DND-41 (cell line): ENCODE measurements around the gene SEMA4B.
"Not testable (repeated sequence)": the region's sequence is repeated elsewhere in the genome, so short reads cannot be mapped to it uniquely, and the experiment has no call there.

Experiments
- ATAC-seq: fragments of 200-7000 bp; cut with Tn5 transposase; 3 replicates; pipeline ENCODE4 v1.9.1; 2021; ENCODE audit warnings: low read depth; ENCODE audit not compliant: insufficient read depth
- DNase-seq: peaks from one replicate; pipeline ENCODE4 v3.0.0-alpha.2; 2020
- H2AFZ ChIP-seq: 2 replicates; pipeline ENCODE4 v1.6.0; 2012; ENCODE audit warnings: low read depth, low read length
- H3K27ac ChIP-seq: 2 replicates; pipeline ENCODE4 v1.5.1; 2012; ENCODE audit warnings: low read length, inconsistent platforms
- H3K27me3 ChIP-seq: fragments of 200-600 bp; sonication (generic); 2 replicates; pipeline ENCODE4 v1.6.0; 2012; ENCODE audit warnings: low read length, mild to moderate bottlenecking, inconsistent platforms; ENCODE audit not compliant: insufficient read depth, poor library complexity
- H3K36me3 ChIP-seq: 2 replicates; pipeline ENCODE4 v1.5.1; 2012; ENCODE audit warnings: low read length, inconsistent platforms; ENCODE audit not compliant: insufficient read depth
- H3K4me1 ChIP-seq: 2 replicates; pipeline ENCODE4 v1.5.1; 2012; ENCODE audit warnings: mild to moderate bottlenecking, low read length; ENCODE audit not compliant: insufficient read depth
- H3K4me2 ChIP-seq: 2 replicates; pipeline ENCODE4 v1.6.0; 2012; ENCODE audit warnings: mild to moderate bottlenecking, moderate library complexity, low read length, inconsistent platforms; ENCODE audit not compliant: insufficient read depth
- H3K4me3 ChIP-seq, 2 experiments: fragments of 200-600 bp in 1 of 2; shearing (Covaris generic) in 1 of 2; 2 replicates each; pipeline ENCODE4 v1.5.1; 2012 to 2016; ENCODE audit warnings: inconsistent platforms in 2 of 2, low read length in 2 of 2, mild to moderate bottlenecking in 2 of 2, low read depth in 1 of 2, moderate library complexity in 1 of 2
- H3K79me2 ChIP-seq: 2 replicates; pipeline ENCODE4 v1.6.0; 2012; ENCODE audit warnings: low read length, inconsistent platforms; ENCODE audit not compliant: insufficient read depth
- H3K9ac ChIP-seq: 2 replicates; pipeline ENCODE4 v1.6.0; 2012; ENCODE audit warnings: low read depth, mild to moderate bottlenecking, inconsistent platforms, low read length, moderate library complexity
- H3K9me3 ChIP-seq: 2 replicates; pipeline ENCODE4 v1.5.1; 2012; ENCODE audit warnings: low read length, moderate library complexity, mild to moderate bottlenecking, inconsistent platforms; ENCODE audit not compliant: insufficient read depth, severe bottlenecking
- H4K20me1 ChIP-seq: 2 replicates; pipeline ENCODE4 v1.6.0; 2012; ENCODE audit warnings: low read length; ENCODE audit not compliant: insufficient read depth
- EZH2 ChIP-seq: IDR thresholded peaks from 3 replicates; pipeline ENCODE4 v1.6.1; 2012; ENCODE audit warnings: borderline replicate concordance, low read depth, mild to moderate bottlenecking, moderate library complexity, low read length, inconsistent platforms; ENCODE audit not compliant: severe bottlenecking
- TF ChIP-seq, protein P1 (sequence below): IDR thresholded peaks from 2 replicates; pipeline ENCODE4 v1.5.1; 2012; ENCODE audit warnings: borderline replicate concordance, low read length, moderate library complexity, mild to moderate bottlenecking; ENCODE audit not compliant: poor library complexity, severe bottlenecking; ENCODE audit errors: extremely low read depth

Gene SEMA4B

DNA sequence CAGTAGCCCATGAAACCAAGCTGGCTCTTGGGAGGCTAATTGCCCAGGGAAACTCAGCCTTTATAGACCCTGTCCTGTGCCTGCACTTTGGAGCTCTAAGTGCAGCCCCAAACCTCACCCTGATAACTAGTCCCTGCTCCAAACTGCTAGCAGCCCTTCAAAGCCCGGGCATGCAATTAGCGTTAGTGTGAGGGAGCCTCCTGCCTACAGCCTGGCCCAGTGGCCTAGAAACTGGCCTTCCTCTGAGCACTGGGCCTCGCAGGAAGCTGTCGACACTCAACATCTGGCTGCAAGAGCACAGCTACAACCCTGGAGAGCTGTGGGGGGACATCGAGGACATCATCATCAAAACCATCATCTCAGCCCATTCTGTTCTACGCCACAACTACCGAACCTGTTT, 56.6 kb downstream of the SEMA4B start:
- ATAC-seq (no peak), DNase-seq (no peak)
- no peak overlapping the region for H3K9ac ChIP-seq
- no peaks in the 10 kb centered on the region for H3K36me3 ChIP-seq
- no peaks in the 10 kb centered on the region for H3K27me3 ChIP-seq
- H3K9me3 ChIP-seq = no peaks in the 10 kb centered on the region
- no peak overlapping the region for H2AFZ ChIP-seq
- H3K79me2 ChIP-seq = no peaks in the 10 kb centered on the region
- H3K27ac ChIP-seq = no peak overlapping the region
- H3K4me2 ChIP-seq = no peak overlapping the region
- H4K20me1 ChIP-seq = no peaks in the 10 kb centered on the region
- no peaks in the 10 kb centered on the region for H3K4me1 ChIP-seq
- no peak overlapping the region for H3K4me3 ChIP-seq
- no peak for TF ChIP-seq EZH2

DNA sequence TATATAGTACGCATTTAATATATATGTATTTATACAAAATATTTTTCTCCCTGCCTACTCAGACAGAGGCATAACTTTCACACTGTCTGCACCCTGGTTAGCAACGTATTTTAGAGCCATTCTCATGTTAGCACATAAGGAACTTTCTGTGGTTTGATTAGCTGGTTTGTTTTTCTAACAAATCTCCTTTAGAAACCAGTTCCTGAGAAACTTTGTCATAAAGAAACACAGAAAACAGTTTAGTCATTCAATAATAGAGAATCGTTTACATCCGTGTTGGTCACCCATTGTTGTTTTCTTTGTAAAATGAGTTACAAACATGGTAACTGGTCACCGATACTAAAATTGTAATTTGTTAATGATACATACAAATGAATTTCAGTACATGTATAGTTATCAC, 58.4 kb downstream of the SEMA4B start:
- Histone ChIP-seq H4K20me1 (no peaks in the 10 kb centered on the region), H2AFZ (no peak overlapping the region), H3K36me3 (no peaks in the 10 kb centered on the region), H3K4me2 (no peak overlapping the region), H3K4me1 (peaks cover 8% of the 10 kb centered on the region), H3K27ac (no peak overlapping the region), H3K79me2 (peaks cover 4% of the 10 kb centered on the region), H3K27me3 (no peaks in the 10 kb centered on the region), H3K4me3 (no peak overlapping the region), H3K9me3 (no peaks in the 10 kb centered on the region), H3K9ac (no peak overlapping the region)
- ATAC-seq = no peak
- TF ChIP-seq, protein P1, sequence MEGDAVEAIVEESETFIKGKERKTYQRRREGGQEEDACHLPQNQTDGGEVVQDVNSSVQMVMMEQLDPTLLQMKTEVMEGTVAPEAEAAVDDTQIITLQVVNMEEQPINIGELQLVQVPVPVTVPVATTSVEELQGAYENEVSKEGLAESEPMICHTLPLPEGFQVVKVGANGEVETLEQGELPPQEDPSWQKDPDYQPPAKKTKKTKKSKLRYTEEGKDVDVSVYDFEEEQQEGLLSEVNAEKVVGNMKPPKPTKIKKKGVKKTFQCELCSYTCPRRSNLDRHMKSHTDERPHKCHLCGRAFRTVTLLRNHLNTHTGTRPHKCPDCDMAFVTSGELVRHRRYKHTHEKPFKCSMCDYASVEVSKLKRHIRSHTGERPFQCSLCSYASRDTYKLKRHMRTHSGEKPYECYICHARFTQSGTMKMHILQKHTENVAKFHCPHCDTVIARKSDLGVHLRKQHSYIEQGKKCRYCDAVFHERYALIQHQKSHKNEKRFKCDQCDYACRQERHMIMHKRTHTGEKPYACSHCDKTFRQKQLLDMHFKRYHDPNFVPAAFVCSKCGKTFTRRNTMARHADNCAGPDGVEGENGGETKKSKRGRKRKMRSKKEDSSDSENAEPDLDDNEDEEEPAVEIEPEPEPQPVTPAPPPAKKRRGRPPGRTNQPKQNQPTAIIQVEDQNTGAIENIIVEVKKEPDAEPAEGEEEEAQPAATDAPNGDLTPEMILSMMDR = no peak
- no peak for TF ChIP-seq EZH2
- no peak for DNase-seq

DNA sequence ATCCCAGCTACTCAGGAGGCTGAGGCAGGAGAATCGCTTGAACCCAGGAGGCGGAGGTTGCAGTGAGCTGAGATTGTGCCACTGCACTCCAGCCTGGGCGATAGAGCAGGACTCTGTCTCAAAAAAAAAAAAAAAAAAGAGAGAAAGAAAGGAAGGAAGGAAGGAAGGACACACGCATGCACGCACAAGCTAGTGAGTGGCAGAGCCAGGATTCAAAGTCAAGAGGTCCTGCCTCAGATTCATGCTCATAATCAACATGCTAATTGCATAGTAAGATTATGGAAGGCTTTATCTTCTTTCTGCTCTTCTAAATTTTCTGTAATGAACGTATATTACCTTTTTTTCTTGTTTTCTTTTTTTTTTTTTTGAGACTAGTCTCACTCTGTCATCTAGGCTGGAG, 59.6 kb downstream of the SEMA4B start:
- H4K20me1 ChIP-seq, H3K9me3 ChIP-seq, H3K36me3 ChIP-seq, ATAC-seq, H2AFZ ChIP-seq, H3K27me3 ChIP-seq, DNase-seq, H3K9ac ChIP-seq, H3K27ac ChIP-seq, H3K4me2 ChIP-seq, H3K4me3 ChIP-seq: not testable (repeated sequence)
- H3K79me2 ChIP-seq = peaks cover 15% of the 10 kb centered on the region
- H3K4me1 ChIP-seq = peaks cover 12% of the 10 kb centered on the region

DNA sequence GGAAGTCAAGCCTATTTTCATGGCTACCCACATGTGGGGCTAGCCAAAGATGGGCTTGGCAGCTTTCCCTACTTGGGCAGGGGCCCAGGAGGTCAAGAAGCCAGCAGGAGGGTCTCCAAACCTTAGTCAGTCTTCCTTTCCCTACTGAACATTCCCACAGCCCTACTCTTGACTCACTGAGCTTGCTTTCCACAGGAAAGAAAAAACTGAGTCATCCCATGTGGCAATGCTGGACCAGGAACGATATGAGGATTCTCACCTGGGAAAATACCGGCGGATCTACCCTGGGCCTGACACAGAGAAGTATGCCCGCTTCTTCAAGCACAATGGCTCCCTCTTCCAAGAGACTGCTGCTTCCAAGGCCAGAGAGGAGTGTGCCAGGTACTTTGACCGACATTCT, 60.7 kb downstream of the SEMA4B start:
- Histone ChIP-seq H3K27ac (no peak overlapping the region), H4K20me1 (no peaks in the 10 kb centered on the region), H3K9me3 (no peaks in the 10 kb centered on the region), H3K79me2 (peaks cover 26% of the 10 kb centered on the region), H3K4me3 (no peak overlapping the region), H2AFZ (no peak overlapping the region), H3K36me3 (no peaks in the 10 kb centered on the region), H3K4me2 (no peak overlapping the region), H3K4me1 (peaks cover 16% of the 10 kb centered on the region), H3K9ac (no peak overlapping the region), H3K27me3 (no peaks in the 10 kb centered on the region)
- ATAC-seq = no peak
- no peak for DNase-seq
- TF ChIP-seq EZH2 = no peak
- TF ChIP-seq, protein P1 = no peak
